Fibroblast of villous mesenchyme (primary cell): ENCODE measurements around the gene DHX38. TPM values are rescaled to one million over a fixed set of nuclear protein-coding genes. Genes with fewer than 3 reads are reported as not detected.

Experiments used
- DNase-seq: peaks from one replicate; pipeline ENCODE4 v3.0.0-alpha.2; 2010; ENCODE audit warnings: low read depth
- H3K4me3 ChIP-seq: 2 replicates; pipeline ENCODE4 v1.5.1; 2011; ENCODE audit warnings: low read depth, mild to moderate bottlenecking, low read length
- total RNA-seq: library from RNA; depleted of rRNA; stranded (reverse); fragments of >200 nt; gene quantifications from 2 replicates; pipeline ENCODE4 v1.2.3, GENCODE V29; 2012
- TF ChIP-seq, protein P1 (sequence below): IDR thresholded peaks from 2 replicates; pipeline ENCODE4 v1.5.1; 2012; ENCODE audit warnings: low read depth, mild to moderate bottlenecking, low read length; ENCODE audit not compliant: insufficient read depth

The DHX38 gene
- total RNA-seq, 1 donor: 59.6 TPM

DNA sequence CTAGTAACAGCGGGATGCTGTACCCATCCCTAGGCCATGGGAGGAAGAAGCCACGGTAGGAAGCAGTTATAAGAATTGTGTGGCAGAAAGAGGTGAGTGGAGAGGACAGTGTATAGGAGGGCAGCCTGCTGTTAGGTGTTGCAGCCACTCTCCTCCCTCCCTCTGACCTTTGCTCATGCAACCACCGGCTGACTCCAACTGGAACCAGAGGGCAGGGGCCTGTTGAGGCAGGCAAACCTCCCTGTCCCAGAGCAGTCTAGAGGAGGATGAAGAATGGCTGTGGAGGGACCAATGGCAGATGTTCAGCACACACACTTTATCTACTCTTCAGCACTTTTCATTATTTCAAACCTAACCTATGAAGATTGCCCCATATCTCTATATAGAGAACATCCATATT, 2.4 kb upstream of the DHX38 start:
- TF ChIP-seq, protein P1, sequence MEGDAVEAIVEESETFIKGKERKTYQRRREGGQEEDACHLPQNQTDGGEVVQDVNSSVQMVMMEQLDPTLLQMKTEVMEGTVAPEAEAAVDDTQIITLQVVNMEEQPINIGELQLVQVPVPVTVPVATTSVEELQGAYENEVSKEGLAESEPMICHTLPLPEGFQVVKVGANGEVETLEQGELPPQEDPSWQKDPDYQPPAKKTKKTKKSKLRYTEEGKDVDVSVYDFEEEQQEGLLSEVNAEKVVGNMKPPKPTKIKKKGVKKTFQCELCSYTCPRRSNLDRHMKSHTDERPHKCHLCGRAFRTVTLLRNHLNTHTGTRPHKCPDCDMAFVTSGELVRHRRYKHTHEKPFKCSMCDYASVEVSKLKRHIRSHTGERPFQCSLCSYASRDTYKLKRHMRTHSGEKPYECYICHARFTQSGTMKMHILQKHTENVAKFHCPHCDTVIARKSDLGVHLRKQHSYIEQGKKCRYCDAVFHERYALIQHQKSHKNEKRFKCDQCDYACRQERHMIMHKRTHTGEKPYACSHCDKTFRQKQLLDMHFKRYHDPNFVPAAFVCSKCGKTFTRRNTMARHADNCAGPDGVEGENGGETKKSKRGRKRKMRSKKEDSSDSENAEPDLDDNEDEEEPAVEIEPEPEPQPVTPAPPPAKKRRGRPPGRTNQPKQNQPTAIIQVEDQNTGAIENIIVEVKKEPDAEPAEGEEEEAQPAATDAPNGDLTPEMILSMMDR: no peak
- no peak overlapping the region for H3K4me3 ChIP-seq
- DNase-seq: no peak

DNA sequence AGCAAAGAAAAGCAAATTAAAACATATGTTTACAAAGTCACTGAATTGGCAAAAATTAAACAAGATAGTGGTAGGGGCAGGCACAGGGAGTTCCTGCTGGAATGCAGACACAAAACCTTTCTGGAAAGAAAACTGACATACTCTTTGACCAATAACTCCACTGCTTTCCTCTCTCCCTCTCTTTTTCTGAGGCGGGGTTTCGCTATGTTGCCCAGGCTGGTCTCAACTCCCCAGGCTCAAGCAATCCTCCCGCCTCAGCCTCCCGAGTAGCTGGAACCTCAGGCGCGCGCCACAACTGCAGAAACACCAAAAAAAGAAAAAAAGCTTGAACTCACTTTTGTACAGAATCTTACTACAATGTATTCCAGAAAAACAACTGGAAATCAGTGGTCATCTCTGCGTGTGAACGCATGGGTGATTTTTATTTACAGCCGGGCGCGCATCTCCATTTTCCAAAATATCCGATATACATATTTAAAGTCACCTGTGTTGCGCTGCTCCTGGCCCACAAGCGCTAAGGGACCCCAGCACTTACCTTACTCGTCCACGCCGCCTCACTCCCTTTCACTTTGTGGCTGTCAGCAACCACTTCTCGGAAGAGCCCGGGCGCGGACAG, 707 bp upstream of the DHX38 start:
- TF ChIP-seq, protein P1: no peak
- H3K4me3 ChIP-seq: peak overlapping the region; percentile 93
- peak; percentile 72 for DNase-seq

DNA sequence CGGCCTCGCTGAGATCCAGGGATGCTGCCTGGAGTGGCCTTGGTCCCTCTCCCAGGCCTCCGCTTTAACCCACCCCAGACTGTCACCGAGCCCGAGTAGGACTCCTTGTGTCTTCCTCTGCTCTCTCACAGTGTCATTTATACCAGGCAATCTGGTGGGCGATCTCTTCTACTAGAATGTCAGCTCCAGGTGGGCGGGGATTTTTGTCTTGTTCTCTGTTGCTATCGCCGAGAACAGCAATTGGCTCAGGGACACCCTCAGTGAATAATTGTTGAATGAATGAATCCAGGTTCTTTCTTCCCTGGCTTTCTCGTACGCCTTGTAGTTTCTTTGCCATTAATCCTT, 591 bp downstream of the DHX38 start:
- no peak for DNase-seq
- H3K4me3 ChIP-seq: peak overlapping the region; percentile 93
- TF ChIP-seq, protein P1: no peak

DNA sequence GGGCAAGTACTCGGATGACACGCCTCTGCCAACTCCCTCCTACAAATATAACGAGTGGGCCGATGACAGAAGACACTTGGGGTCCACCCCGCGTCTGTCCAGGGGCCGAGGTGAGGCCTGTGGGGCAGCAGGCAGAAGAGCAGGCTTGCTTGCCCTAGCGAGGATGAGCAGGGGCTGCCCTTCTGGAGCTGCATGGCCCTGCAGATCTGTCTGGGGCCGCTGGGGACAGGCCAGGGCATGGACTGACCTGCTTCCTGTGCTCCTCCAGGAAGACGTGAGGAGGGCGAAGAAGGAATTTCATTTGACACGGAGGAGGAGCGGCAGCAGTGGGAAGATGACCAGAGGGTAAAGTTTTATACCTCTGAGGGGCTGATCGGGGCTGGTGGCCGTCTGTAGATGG, 5.3 kb downstream of the DHX38 start:
- H3K4me3 ChIP-seq: no peak overlapping the region
- no peak for DNase-seq
- TF ChIP-seq, protein P1: no peak

DNA sequence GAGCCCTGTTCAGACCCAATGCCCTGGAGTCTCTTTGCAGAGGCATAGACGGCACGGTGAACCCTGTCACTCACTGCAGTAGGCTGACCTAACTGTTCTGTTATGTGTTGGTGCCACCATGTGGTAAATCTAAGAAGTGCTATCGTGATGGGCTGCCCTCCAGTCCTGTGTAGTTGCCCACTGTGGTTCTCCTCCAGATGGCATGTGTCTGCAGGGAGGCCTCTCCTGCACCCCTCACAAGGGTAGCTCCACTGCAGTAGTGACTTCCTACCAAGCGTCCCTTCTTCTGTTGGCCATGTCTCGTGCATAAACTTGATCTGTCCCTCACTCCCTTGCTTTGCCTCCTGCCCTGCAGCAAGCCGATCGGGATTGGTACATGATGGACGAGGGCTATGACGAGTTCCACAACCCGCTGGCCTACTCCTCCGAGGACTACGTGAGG, 5.8 kb downstream of the DHX38 start:
- TF ChIP-seq, protein P1: peak; percentile 63
- H3K4me3 ChIP-seq: no peak overlapping the region
- DNase-seq: peak; percentile 49

DNA sequence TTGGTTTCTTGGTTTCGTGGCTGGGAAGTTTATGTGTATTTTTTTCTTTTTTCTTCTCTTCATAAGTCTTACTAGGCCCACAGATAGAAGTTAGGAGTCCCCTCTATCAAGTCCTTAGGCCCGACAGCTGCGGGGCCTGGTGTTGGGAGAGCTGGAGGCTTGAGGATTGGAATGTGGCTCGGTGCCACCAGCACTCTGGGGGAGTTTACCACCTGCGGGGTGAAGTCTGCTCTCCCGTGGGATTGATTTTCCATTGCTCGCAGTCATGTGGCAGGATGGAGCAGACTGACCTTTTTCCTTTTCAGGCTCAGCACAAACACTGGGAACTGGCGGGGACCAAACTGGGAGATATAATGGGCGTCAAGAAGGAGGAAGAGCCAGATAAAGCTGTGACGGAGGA, 7.5 kb downstream of the DHX38 start:
- no peak for DNase-seq
- TF ChIP-seq, protein P1: no peak
- H3K4me3 ChIP-seq: no peak overlapping the region

DNA sequence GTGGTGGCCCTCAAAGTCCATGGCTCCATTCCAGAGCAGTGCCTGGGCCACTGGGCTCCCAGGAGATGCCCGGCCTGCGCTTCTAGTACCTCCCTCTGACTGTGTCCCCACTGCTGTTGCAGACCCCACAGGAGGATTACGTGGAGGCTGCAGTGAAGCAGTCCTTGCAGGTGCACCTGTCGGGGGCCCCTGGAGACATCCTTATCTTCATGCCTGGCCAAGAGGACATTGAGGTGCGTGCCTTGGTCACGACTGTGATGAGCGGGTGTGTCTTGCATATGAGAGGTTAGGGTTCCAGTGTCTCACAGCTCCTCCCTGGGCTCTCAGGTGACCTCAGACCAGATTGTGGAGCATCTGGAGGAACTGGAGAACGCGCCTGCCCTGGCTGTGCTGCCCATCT, 11.3 kb downstream of the DHX38 start:
- TF ChIP-seq, protein P1: no peak
- no peak for DNase-seq
- no peak overlapping the region for H3K4me3 ChIP-seq
